Measurements from ENCODE around the gene ZFP57. TPM values are rescaled to one million over a fixed set of nuclear protein-coding genes. Genes with fewer than 3 reads are reported as not detected.

ZFP57 gene
- total RNA-seq, 4 donors from 2014 or later = 4.7 to 6.2 TPM; not detected in 2

GRCh38 chr6:29723262-29723665 lies 42.3 kb upstream of the ZFP57 start, which contains the start of gene HLA-F:
TSS of gene HLA-F (plus strand) at chr6:29723434. CDS start at chr6:29723464, 30 bp downstream.
- ATAC-seq = peak; percentile 97
- Histone ChIP-seq H3K9me3 (no peaks in the 10 kb centered on the region), H3K4me3 (peak within 1 kb of the TSS; percentile 81 to 92), H3K36me3 (peaks cover 0 to 35% of the 10 kb centered on the region in 2 donors), H3K27me3 (no peaks in the 10 kb centered on the region), H3K27ac (peak within 1 kb of the TSS; percentile 37 to 92 (median 88)), H3K4me1 (peaks cover 0 to 26% (median 0%) of the 10 kb centered on the region in 3 donors)
- 0% methylated on average over 5 of the region's 26 CpGs; no CpG with 5 or more reads in 1 of the 2 donors for WGBS, 2 donors (ENCODE audit: low coverage in 1 of 2)
- TF ChIP-seq EP300 (IDR thresholded peaks at IDR 0.05) = no peak
- TF ChIP-seq POLR2A (IDR thresholded peaks at IDR 0.05) = peak; percentile 60 to 64
- TF ChIP-seq, protein P1, sequence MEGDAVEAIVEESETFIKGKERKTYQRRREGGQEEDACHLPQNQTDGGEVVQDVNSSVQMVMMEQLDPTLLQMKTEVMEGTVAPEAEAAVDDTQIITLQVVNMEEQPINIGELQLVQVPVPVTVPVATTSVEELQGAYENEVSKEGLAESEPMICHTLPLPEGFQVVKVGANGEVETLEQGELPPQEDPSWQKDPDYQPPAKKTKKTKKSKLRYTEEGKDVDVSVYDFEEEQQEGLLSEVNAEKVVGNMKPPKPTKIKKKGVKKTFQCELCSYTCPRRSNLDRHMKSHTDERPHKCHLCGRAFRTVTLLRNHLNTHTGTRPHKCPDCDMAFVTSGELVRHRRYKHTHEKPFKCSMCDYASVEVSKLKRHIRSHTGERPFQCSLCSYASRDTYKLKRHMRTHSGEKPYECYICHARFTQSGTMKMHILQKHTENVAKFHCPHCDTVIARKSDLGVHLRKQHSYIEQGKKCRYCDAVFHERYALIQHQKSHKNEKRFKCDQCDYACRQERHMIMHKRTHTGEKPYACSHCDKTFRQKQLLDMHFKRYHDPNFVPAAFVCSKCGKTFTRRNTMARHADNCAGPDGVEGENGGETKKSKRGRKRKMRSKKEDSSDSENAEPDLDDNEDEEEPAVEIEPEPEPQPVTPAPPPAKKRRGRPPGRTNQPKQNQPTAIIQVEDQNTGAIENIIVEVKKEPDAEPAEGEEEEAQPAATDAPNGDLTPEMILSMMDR (IDR thresholded peaks at IDR 0.05) = no peak
- TF ChIP-seq POLR2AphosphoS5 (IDR thresholded peaks at IDR 0.05) = peak; percentile 68

DNA sequence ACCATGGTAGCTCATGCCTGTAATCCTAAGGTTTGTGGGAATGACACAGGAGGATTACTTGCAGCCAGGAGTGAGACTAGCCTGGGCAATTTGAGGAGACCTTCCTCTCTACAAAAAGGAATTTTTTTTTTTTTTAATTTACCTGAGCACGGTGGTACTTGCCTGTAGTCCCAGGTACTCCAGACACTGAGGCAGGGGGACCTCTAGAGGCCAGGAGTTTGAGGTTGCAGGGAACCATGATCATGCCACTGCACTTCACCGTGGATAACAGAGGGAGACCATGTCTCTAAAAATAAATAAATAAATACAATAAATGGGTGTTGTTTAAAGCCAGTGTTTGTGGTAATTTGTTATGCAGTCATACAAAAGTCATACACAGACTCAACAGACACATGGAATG lies 39.9 kb upstream of the ZFP57 start:
- peaks cover 0 to 11% of the 10 kb centered on the region in 2 donors for H3K36me3 ChIP-seq
- TF ChIP-seq POLR2AphosphoS5 (IDR thresholded peaks at IDR 0.05) = no peak
- TF ChIP-seq POLR2A (IDR thresholded peaks at IDR 0.05) = no peak
- TF ChIP-seq, protein P1 (IDR thresholded peaks at IDR 0.05) = no peak
- TF ChIP-seq EP300 (IDR thresholded peaks at IDR 0.05) = no peak
- H3K27me3 ChIP-seq = no peaks in the 10 kb centered on the region
- H3K4me3 ChIP-seq = no peak overlapping the region
- WGBS, 2 donors (ENCODE audit: low coverage in 1 of 2) = 25 to 33% methylated on average over 1 to 2 of the region's 2 CpGs
- H3K4me1 ChIP-seq = peaks cover 0 to 21% (median 0%) of the 10 kb centered on the region in 3 donors
- no peaks in the 10 kb centered on the region for H3K9me3 ChIP-seq
- no peak overlapping the region for H3K27ac ChIP-seq
- ATAC-seq = no peak

- Histone ChIP-seq H3K4me1 (no peaks in the 10 kb centered on the region), H3K9me3 (no peaks in the 10 kb centered on the region), H3K27ac (no peak overlapping the region), H3K36me3 (no peaks in the 10 kb centered on the region), H3K27me3 (peaks cover 37% of the 10 kb centered on the region), H3K4me3 (no peak overlapping the region)
- WGBS, 2 donors (ENCODE audit: low coverage in 1 of 2) = 72 to 88% methylated on average over 5 to 8 of the region's 8 CpGs
- no peak for ATAC-seq
- TF ChIP-seq POLR2AphosphoS5 (IDR thresholded peaks at IDR 0.05) (no peak), EP300 (IDR thresholded peaks at IDR 0.05) (no peak), POLR2A (IDR thresholded peaks at IDR 0.05) (no peak)
- TF ChIP-seq, protein P1 (IDR thresholded peaks at IDR 0.05) = no peak
Measured at GRCh38 chr6:29710281-29710941, 29.5 kb upstream of the ZFP57 start.

DNA sequence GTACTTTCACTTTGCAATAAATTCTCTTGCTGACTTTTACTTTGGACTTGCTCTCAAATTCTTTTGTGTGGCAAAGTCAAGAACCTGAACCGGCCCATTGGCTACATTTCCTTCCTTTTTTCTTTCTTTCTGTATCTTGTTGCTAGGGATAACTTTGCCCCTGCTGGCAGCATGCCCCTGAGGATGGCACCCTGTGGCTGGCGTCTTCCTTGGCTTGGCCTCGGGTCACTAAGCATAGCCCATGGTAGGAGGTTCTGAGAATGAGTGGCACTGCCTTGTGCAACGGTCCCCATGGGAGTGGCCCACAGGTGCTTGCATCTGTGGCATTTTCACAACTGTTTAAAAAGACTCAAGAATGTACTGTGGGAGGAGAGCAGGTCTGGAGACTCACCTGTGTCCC lies 28.2 kb upstream of the ZFP57 start:
- no peak overlapping the region for H3K4me3 ChIP-seq
- no peak overlapping the region for H3K27ac ChIP-seq
- no peak for ATAC-seq
- H3K36me3 ChIP-seq = no peaks in the 10 kb centered on the region
- H3K4me1 ChIP-seq = no peaks in the 10 kb centered on the region
- TF ChIP-seq POLR2A (IDR thresholded peaks at IDR 0.05) (no peak), EP300 (IDR thresholded peaks at IDR 0.05) (no peak), POLR2AphosphoS5 (IDR thresholded peaks at IDR 0.05) (no peak)
- TF ChIP-seq, protein P1 (IDR thresholded peaks at IDR 0.05) = no peak
- peaks cover 43% of the 10 kb centered on the region for H3K27me3 ChIP-seq
- H3K9me3 ChIP-seq = no peaks in the 10 kb centered on the region
- 63% methylated on average over 3 of the region's 4 CpGs; no CpG with 5 or more reads in 1 of the 2 donors for WGBS, 2 donors (ENCODE audit: low coverage in 1 of 2)

All from gastroesophageal sphincter (tissue), 4 donors.